ENCODE results near the gene TEX264.

DNA sequence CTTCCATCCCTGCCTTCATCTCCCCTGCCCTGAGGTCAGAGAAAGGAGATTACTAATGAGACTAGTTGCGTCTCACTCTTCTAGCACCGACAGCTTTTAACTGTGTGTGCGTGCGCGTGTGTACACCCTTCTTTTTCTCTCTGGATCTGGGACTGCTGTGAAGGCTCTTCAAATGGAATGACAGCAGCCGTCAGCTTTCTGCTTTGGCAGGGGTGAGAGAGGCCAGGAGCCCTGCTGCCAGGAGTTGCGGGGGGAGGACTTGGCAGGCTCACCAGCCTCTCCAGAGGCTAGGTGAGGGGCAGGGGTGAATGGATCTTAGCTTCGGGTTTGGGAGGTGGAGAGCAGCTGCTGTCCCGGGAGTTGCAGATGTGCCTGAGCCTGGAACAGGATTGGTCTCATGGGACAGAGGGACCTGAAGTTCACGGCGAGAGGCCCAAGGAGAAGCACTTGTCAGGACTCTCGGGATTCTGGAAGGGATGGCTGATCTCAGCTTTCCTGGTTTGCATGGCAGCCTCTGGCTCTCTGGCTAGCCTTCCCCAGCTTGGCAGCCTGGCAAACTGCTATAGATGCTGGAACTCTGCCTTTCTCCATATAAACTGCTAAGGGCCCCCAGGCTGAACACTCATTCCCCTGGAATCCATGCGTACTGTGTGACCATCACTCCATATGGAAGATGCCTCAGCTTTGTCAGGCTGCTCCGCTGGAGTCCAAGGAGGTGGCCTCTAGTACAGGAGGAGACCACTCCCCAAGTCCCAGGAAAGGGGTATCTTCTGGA lies 16.6 kb downstream of the TEX264 start:
- TF ChIP-seq, protein P1, sequence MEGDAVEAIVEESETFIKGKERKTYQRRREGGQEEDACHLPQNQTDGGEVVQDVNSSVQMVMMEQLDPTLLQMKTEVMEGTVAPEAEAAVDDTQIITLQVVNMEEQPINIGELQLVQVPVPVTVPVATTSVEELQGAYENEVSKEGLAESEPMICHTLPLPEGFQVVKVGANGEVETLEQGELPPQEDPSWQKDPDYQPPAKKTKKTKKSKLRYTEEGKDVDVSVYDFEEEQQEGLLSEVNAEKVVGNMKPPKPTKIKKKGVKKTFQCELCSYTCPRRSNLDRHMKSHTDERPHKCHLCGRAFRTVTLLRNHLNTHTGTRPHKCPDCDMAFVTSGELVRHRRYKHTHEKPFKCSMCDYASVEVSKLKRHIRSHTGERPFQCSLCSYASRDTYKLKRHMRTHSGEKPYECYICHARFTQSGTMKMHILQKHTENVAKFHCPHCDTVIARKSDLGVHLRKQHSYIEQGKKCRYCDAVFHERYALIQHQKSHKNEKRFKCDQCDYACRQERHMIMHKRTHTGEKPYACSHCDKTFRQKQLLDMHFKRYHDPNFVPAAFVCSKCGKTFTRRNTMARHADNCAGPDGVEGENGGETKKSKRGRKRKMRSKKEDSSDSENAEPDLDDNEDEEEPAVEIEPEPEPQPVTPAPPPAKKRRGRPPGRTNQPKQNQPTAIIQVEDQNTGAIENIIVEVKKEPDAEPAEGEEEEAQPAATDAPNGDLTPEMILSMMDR (IDR thresholded peaks at IDR 0.05; ENCODE audit: poor library complexity, severe bottlenecking): no peak
- TF ChIP-seq EP300 (conservative IDR thresholded peaks at IDR 0.05; ENCODE audit: poor library complexity, severe bottlenecking): no peak
- TF ChIP-seq SMC3 (conservative IDR thresholded peaks at IDR 0.05; ENCODE audit: poor library complexity): no peak
- TF ChIP-seq EZH2 (IDR thresholded peaks at IDR 0.05; ENCODE audit: borderline replicate concordance, insufficient read depth, low read length, poor library complexity, severe bottlenecking): no peak
- TF ChIP-seq TAF1 (IDR thresholded peaks at IDR 0.05; ENCODE audit: low read depth): no peak
- no peak for TF ChIP-seq POLR2AphosphoS5 (IDR thresholded peaks at IDR 0.05)
- TF ChIP-seq, protein P2, sequence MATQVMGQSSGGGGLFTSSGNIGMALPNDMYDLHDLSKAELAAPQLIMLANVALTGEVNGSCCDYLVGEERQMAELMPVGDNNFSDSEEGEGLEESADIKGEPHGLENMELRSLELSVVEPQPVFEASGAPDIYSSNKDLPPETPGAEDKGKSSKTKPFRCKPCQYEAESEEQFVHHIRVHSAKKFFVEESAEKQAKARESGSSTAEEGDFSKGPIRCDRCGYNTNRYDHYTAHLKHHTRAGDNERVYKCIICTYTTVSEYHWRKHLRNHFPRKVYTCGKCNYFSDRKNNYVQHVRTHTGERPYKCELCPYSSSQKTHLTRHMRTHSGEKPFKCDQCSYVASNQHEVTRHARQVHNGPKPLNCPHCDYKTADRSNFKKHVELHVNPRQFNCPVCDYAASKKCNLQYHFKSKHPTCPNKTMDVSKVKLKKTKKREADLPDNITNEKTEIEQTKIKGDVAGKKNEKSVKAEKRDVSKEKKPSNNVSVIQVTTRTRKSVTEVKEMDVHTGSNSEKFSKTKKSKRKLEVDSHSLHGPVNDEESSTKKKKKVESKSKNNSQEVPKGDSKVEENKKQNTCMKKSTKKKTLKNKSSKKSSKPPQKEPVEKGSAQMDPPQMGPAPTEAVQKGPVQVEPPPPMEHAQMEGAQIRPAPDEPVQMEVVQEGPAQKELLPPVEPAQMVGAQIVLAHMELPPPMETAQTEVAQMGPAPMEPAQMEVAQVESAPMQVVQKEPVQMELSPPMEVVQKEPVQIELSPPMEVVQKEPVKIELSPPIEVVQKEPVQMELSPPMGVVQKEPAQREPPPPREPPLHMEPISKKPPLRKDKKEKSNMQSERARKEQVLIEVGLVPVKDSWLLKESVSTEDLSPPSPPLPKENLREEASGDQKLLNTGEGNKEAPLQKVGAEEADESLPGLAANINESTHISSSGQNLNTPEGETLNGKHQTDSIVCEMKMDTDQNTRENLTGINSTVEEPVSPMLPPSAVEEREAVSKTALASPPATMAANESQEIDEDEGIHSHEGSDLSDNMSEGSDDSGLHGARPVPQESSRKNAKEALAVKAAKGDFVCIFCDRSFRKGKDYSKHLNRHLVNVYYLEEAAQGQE (IDR thresholded peaks at IDR 0.05; ENCODE audit: borderline replicate concordance): no peak
